ACHN (cell line): ENCODE results near the gene CTCF.

Experiments used
- DNase-seq: peaks from one replicate; pipeline ENCODE4 v3.0.0-alpha.2; 2015
- in situ Hi-C: cut with HindIII; loops from 2 replicates; pipeline ENCODE4 v1.10.0; 2017; ENCODE audit warnings: low sequenced_read_pairs, low pct_ligation_motif_present, low pct_unique_long_range_greater_than_20kb

CTCF gene

GRCh38 chr16:67685388-67686112 is 123.2 kb downstream of the CTCF start:
- in situ Hi-C loops: no loop called here
- no peak for DNase-seq
